GM21390 (cell line): ENCODE results near the gene PHB1.
"Not testable (repeated sequence)": the region's sequence is repeated elsewhere in the genome, so short reads cannot be mapped to it uniquely, and the experiment has no call there.

Experiments used
- ATAC-seq: cut with Tn5 transposase; IDR thresholded peaks from one replicate; pipeline ENCODE4 v1.9.1; 2021; ENCODE audit not compliant: unreplicated experiment

Gene PHB1

GRCh38 chr17:49381793-49382192 is 32.9 kb downstream of the PHB1 start:
- ATAC-seq: no peak

- no peak for ATAC-seq
These were observed 33.6 kb downstream of the PHB1 start for GRCh38 chr17:49381033-49381432.

DNA sequence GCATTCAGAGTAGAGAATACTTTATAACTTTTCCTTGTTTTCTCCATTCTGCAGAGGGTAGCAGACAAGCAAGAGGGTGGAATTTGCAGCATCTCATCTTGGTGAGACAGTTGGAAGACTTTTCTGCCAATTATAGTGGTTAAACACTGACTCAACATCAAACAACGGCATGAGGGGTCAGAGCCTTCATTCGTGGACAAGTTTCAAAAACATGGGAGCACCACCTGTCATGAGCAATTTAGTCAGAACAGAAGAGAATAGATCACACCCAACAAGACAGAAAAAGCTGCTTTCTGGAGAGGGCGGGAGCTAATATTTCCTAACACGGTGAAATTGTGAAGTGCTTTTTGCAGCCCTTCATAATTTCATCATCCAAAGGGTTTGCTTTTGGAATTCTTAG is 34.8 kb downstream of the PHB1 start:
- ATAC-seq: no peak

DNA sequence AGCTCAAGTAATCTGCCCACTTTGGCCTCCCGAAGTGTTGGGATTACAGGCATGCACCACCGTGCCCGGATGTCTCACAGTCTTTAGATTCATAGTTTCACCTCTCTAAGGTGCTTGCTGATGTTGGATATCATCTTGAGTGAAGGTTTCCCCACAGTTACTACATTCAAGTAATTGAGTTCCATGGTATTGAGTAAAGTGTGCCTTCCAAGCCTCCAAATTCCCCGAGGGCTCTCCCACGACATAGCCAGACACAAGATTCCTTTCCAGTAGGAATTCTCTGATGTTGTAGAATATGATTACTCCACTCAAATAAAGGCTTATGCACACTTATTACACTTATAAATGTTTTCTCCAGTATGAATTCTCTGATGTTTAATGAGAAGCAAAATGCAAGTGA is 36.4 kb downstream of the PHB1 start:
- ATAC-seq: no peak

GRCh38 chr17:49375544-49375943 is 39.1 kb downstream of the PHB1 start:
- ATAC-seq: no peak

GRCh38 chr17:49373115-49373514 is 41.6 kb downstream of the PHB1 start:
- no peak for ATAC-seq

GRCh38 chr17:49372425-49372824 is 42.3 kb downstream of the PHB1 start:
- no peak for ATAC-seq

GRCh38 chr17:49370971-49371834 is 43.5 kb downstream of the PHB1 start:
- no peak for ATAC-seq

GRCh38 chr17:49369760-49370159 is 44.9 kb downstream of the PHB1 start:
- no peak for ATAC-seq

DNA sequence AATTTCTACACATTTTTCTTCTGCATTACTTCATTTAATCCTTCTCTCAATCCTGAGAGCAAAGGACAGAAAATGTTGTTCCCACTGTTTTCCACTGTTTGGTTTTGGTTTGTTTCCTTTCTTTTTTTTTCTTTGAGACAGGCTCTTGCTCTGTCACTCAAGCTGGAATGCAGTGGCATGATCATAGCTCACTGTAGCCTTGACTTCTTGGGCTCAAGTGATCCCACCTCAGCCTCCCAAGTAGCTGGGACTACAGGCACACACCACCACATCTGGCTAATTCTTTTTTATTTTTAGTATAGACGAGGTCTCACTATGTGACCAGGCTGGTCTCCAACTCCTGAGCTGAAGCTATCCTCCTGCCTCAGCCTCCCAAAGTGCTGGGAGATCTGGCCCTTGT is 45.6 kb downstream of the PHB1 start:
- no peak for ATAC-seq

DNA sequence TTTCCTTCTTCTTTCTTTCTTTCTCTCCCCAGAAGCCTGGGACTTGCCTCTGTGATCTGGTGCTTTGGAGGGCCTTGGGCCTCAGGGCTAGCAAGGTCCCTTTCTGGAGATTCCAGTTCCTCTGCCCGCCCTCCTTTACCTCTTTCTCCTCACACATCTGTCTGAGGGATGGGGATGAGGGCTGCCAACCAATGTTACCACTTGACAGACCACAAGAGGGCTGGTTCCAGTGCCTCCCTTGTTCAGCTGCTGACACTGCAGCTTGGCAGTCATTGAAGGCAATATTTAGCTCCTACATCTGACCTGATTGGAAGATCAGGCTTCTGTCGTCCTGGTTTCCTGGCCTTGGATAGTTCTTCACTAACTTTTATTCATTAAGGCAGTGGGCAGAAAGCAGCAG is 49.0 kb downstream of the PHB1 start:
- no peak for ATAC-seq

GRCh38 chr17:49365126-49365525 is 49.6 kb downstream of the PHB1 start:
- ATAC-seq: not testable (repeated sequence)

DNA sequence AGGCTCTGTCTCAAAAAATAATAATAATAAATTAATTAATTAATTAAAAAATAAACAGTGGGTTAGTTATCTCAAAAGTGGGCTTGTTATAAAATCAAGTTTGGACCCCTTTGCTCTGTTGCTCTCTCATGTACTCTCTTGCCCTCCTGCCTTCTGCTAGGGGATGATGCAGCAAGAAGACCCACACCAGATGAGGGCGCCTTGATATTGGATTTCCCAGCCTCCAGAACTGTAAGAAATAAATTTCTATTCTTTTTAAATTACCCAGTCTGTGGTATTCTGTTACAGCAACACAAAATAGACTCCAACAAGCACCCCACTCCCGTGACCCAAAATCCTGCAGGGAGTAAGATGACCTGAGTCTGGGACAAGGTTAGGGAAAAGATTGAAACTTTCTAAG is 50.6 kb downstream of the PHB1 start:
- ATAC-seq: no peak

DNA sequence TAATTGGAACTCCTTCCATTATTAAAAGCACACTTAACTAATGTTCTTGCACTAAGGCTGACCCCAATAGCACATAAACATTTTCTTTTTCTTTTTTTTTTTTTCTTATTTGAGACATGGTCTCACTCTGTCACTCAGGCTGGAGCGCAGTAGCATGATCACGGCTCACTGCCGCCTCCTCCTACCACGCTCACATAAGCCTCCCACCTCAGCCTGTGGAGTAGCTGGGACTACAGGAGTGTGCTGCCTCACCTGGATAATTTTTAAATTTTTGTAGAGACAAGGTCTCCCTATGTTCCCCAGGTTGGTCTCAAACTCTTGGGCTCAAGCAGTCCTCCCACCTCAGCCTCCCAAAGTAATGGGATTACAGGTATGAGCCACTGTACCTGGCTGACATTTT is 51.4 kb downstream of the PHB1 start:
- no peak for ATAC-seq

DNA sequence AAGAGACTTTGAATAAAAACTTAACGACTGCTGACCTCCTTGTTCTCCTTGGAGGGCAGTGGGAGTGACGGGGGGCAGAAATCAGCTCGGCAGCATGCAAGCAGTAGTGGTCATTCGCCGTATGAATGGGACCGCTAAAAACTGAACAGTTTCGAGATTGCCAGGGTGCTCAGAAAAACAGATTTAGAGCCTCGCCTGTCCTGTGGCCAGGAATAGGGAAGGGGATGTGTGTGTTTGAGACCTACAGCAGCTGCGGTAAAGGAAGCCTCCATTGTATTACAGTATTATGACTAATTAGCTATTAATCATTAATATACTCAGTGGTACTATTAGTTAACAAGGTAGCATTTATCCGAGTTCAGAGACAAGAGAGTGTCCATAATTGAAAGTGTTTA is 52.0 kb downstream of the PHB1 start:
- no peak for ATAC-seq

GRCh38 chr17:49361902-49362722 is 52.6 kb downstream of the PHB1 start, which contains the start of gene ZNF652:
ZNF652 (minus strand) TSS chr17:49362250; CDS start chr17:49317725, 44,525 bp downstream.
- ATAC-seq: peak; percentile 52

DNA sequence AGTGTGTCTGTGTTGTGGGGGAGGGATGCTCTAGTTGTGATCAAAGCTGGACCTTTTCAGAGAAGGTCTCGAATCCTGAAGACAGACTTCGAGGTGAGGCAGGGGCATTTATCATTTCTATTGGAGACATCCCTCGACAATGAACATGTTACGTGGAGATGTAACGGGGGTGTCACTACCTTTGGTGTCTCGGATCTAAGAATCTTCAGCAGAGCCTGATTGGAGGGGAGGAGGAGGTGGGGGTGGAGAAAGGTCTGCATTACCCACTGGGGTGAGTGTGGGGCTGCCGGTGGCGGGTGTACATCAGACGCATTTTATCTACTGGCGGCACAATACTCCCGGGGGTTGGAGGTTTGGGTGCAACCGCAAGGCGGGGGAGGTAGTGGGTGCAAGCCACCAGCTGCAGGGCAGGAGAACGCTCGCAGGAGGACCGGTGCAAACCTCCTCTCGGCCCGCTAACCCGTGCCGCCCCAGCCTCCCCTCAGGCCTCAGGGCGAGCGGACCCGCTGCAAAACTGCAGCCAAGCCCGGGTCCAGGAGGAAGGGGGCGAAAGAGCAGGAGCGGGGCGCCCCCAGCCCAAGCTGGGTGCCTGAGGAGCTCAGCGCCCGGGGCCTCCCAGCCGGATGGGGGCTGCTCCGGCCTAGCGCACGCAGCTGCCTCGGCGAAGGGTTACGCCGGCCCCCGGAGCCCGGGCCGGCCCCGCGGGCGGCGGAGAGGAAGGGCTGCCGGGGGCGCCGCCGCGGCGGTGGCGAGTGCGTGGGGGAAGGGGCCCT is 53.4 kb downstream of the PHB1 start:
- peak; percentile 33 for ATAC-seq

DNA sequence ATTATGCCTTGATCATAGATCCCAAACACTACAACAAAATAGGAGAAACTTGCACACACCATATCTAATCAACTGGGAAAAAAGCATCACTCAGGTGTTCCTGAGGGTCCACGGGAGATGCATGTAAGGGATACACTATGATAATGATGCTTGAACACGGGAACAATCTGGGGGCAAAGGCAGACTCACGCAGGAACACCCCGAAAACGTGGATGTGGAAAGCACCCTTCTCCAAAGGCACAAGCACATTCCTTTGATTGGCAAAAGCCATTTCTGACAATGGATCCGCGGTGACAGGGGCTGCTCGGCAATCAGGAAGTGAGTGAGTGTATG is 53.9 kb downstream of the PHB1 start:
- no peak for ATAC-seq

DNA sequence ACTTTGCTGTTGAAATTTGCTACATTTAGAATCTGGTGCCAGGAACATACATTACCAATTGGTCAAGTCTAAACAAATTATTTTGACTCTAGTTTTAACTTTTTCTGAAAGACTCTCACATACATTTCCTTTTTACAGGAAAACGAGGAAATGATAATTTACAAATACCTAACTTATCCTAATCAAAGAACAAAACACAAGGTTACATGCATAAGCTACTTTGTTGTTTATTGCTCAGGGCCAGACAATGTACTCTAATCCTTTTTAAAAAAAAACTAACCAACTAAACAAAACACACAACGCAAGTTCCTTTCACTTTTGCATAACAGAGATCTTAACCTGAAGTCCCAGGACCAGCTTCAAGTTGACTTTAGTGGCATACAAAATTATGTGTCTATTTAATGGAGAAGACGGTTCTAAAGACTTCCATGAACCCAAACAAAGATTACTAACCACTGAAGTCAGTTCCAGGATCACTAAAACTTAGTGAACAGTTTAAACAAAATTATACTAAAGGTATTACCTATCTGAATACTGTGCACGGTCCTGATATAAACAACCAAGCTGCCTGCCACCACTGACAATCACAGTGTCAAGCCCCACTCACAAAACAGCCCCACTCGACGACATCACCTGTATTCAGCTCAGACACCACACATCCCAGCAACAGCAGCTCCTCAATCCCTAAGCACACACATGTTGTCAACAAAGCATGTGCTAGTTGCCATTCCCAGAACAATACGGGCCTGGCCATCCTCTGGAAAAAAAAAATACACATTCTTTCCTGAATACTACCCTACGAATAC is 54.5 kb downstream of the PHB1 start:
- ATAC-seq: no peak

DNA sequence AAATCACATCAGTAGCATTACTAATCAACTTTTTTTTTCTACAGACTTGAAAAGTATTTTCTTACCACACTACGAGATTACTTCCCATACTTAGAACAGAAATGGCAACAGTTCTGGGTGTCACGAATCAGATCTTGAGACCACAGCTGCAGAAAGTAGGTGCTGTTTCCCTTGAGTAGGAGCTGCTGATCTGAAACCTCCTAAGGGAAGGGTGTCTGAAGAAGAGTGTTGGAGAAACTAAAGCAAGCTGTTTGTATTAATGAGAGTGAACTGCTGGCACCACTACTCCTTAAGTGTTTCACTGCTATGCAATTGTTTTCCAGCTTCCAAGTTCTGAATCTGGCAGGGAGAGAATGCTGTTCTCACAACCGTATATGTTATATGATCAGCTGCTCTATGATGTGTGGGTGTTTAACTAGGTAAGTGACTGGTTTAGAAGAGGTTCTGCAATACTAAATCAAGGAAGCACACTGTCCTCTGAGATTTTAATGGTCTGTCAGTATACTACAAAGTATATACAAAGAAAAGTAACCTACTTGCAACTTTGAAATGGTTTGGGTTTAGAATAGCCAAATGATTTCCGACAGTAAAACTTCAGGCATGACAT is 55.9 kb downstream of the PHB1 start:
- no peak for ATAC-seq
